ENCODE measurements around the gene GRAMD1C. TPM values are rescaled to one million over a fixed set of nuclear protein-coding genes. Genes with fewer than 3 reads are reported as not detected.

The GRAMD1C gene
- total RNA-seq, 1 donor from 2014 or later = 3.7 TPM

GRCh38 chr3:113795693-113796092 lies 42.9 kb upstream of the GRAMD1C start:
- no peak for FAIRE-seq
- Mint-ChIP-seq H3K36me3 (ENCODE audit: low read depth, unreplicated experiment) (peaks cover 5% of the 10 kb centered on the region), H3K27ac (ENCODE audit: unreplicated experiment) (no peak overlapping the region)

DNA sequence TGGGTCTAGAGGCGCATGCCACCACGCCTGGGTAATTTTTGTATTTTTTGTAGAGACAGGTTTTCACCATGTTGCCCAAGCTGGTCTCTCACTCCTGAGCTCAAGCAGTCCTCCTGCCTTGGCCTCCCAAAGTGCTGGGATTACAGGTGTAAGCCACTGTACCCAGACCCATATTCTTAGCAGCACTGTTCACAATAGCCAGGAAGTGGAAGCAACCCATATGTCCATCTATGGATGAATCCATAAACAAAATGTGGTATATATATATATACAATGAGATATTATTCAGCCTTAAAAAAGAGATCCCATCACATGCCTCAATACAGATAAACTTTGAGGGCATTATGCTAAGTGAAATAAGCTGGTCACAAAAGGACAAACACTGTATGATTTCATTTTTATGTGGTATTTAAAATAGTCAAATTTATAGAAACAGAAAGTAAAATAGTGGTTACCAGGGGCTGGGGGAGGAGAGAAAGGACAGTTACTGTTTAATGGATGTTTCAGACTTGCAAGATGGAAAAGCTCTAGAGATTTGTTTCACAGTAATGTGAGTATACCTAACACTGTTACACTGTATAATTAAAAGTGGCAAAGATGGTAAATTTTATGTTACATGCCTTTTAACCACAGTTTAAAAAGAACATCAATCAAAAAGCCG lies 35.7 kb upstream of the GRAMD1C start:
- Histone ChIP-seq H3K4me2 (ENCODE audit: low read length) (no peak overlapping the region), H3K9ac (ENCODE audit: low read length) (no peak overlapping the region), H3K36me3 (ENCODE audit: insufficient read depth, low read length) (peaks cover 15% of the 10 kb centered on the region), H3K9me3 (ENCODE audit: insufficient read depth, low read depth, low read length) (no peaks in the 10 kb centered on the region), H2AFZ (ENCODE audit: low read depth, low read length) (no peak overlapping the region), H4K20me1 (ENCODE audit: insufficient read depth, low read length) (no peaks in the 10 kb centered on the region), H3K4me1 (ENCODE audit: insufficient read depth, low read length) (no peaks in the 10 kb centered on the region), H3K27ac (ENCODE audit: low read depth, low read length) (no peak overlapping the region), H3K27me3 (ENCODE audit: insufficient read depth, low read length) (no peaks in the 10 kb centered on the region), H3K4me3 (ENCODE audit: insufficient read depth, low read depth, low read length) (no peak overlapping the region), H3K79me2 (ENCODE audit: insufficient read depth, low read length) (no peaks in the 10 kb centered on the region)
- Mint-ChIP-seq H3K4me1 (ENCODE audit: low read depth, unreplicated experiment) (no peaks in the 10 kb centered on the region), H3K27ac (ENCODE audit: unreplicated experiment) (no peak overlapping the region), H3K4me3 (ENCODE audit: unreplicated experiment) (no peak overlapping the region), H3K9me3 (ENCODE audit: unreplicated experiment) (no peaks in the 10 kb centered on the region), H3K36me3 (ENCODE audit: low read depth, unreplicated experiment) (peaks cover 11% of the 10 kb centered on the region), H3K27me3 (ENCODE audit: low read depth, unreplicated experiment) (no peaks in the 10 kb centered on the region)
- TF ChIP-seq, protein P1, sequence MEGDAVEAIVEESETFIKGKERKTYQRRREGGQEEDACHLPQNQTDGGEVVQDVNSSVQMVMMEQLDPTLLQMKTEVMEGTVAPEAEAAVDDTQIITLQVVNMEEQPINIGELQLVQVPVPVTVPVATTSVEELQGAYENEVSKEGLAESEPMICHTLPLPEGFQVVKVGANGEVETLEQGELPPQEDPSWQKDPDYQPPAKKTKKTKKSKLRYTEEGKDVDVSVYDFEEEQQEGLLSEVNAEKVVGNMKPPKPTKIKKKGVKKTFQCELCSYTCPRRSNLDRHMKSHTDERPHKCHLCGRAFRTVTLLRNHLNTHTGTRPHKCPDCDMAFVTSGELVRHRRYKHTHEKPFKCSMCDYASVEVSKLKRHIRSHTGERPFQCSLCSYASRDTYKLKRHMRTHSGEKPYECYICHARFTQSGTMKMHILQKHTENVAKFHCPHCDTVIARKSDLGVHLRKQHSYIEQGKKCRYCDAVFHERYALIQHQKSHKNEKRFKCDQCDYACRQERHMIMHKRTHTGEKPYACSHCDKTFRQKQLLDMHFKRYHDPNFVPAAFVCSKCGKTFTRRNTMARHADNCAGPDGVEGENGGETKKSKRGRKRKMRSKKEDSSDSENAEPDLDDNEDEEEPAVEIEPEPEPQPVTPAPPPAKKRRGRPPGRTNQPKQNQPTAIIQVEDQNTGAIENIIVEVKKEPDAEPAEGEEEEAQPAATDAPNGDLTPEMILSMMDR (IDR thresholded peaks at IDR 0.05; ENCODE audit: insufficient read depth, low read depth, low read length) = no peak
- TF ChIP-seq EZH2 (IDR thresholded peaks at IDR 0.05; ENCODE audit: insufficient read depth, low read length) = no peak
- FAIRE-seq (no peak), DNase-seq (ENCODE audit: low read depth) (no peak)

More at GRCh38 chr3:113795693-113796092, 42.9 kb upstream of the GRAMD1C start:
- H3K9me3 Mint-ChIP-seq (ENCODE audit: unreplicated experiment) = no peaks in the 10 kb centered on the region
- Histone ChIP-seq H3K9me3 (ENCODE audit: insufficient read depth, low read depth, low read length) (no peaks in the 10 kb centered on the region), H3K36me3 (ENCODE audit: insufficient read depth, low read length) (peaks cover 10% of the 10 kb centered on the region), H2AFZ (ENCODE audit: low read depth, low read length) (no peak overlapping the region), H3K9ac (ENCODE audit: low read length) (no peak overlapping the region), H4K20me1 (ENCODE audit: insufficient read depth, low read length) (no peaks in the 10 kb centered on the region), H3K4me1 (ENCODE audit: insufficient read depth, low read length) (no peaks in the 10 kb centered on the region), H3K4me2 (ENCODE audit: low read length) (no peak overlapping the region), H3K27ac (ENCODE audit: low read depth, low read length) (no peak overlapping the region), H3K27me3 (ENCODE audit: insufficient read depth, low read length) (no peaks in the 10 kb centered on the region), H3K79me2 (ENCODE audit: insufficient read depth, low read length) (no peaks in the 10 kb centered on the region), H3K4me3 (ENCODE audit: insufficient read depth, low read depth, low read length) (no peak overlapping the region)
- H3K27me3 Mint-ChIP-seq (ENCODE audit: low read depth, unreplicated experiment) = no peaks in the 10 kb centered on the region
- no peak overlapping the region for H3K4me3 Mint-ChIP-seq (ENCODE audit: unreplicated experiment)
- H3K4me1 Mint-ChIP-seq (ENCODE audit: low read depth, unreplicated experiment) = peaks cover 5% of the 10 kb centered on the region
- DNase-seq (ENCODE audit: low read depth) = no peak
- TF ChIP-seq, protein P1 (IDR thresholded peaks at IDR 0.05; ENCODE audit: insufficient read depth, low read depth, low read length) = no peak
- TF ChIP-seq EZH2 (IDR thresholded peaks at IDR 0.05; ENCODE audit: insufficient read depth, low read length) = no peak

DNA sequence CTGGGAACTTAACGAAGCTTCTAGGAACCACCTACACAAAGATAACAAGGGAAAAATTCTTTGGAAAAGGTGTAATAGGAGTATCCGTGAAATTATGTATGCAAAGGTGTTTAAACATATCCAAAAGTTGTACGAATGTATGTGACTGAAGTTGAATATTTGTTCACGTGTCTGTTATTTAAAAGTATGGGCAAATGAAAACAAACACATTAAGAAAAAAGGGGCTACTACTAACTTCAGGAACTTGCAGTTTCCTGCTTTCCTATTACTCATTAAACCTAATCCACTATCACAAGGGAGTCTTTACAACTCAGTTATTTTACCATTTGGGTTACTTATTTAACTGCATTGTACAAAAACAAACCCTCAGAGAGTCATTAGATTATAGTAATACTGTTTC lies 33.9 kb upstream of the GRAMD1C start:
- Mint-ChIP-seq H3K4me3 (ENCODE audit: unreplicated experiment) (no peak overlapping the region), H3K27me3 (ENCODE audit: low read depth, unreplicated experiment) (no peaks in the 10 kb centered on the region), H3K27ac (ENCODE audit: unreplicated experiment) (no peak overlapping the region), H3K4me1 (ENCODE audit: low read depth, unreplicated experiment) (no peaks in the 10 kb centered on the region), H3K9me3 (ENCODE audit: unreplicated experiment) (no peaks in the 10 kb centered on the region), H3K36me3 (ENCODE audit: low read depth, unreplicated experiment) (peaks cover 11% of the 10 kb centered on the region)
- Histone ChIP-seq H3K4me3 (ENCODE audit: insufficient read depth, low read depth, low read length) (no peak overlapping the region), H2AFZ (ENCODE audit: low read depth, low read length) (no peak overlapping the region), H3K9ac (ENCODE audit: low read length) (no peak overlapping the region), H3K27me3 (ENCODE audit: insufficient read depth, low read length) (no peaks in the 10 kb centered on the region), H3K4me2 (ENCODE audit: low read length) (no peak overlapping the region), H3K79me2 (ENCODE audit: insufficient read depth, low read length) (no peaks in the 10 kb centered on the region), H3K27ac (ENCODE audit: low read depth, low read length) (no peak overlapping the region), H4K20me1 (ENCODE audit: insufficient read depth, low read length) (no peaks in the 10 kb centered on the region), H3K4me1 (ENCODE audit: insufficient read depth, low read length) (no peaks in the 10 kb centered on the region), H3K9me3 (ENCODE audit: insufficient read depth, low read depth, low read length) (no peaks in the 10 kb centered on the region), H3K36me3 (ENCODE audit: insufficient read depth, low read length) (peaks cover 8% of the 10 kb centered on the region)
- TF ChIP-seq EZH2 (IDR thresholded peaks at IDR 0.05; ENCODE audit: insufficient read depth, low read length) = no peak
- TF ChIP-seq, protein P1 (IDR thresholded peaks at IDR 0.05; ENCODE audit: insufficient read depth, low read depth, low read length) = no peak
- FAIRE-seq (peak; percentile 47), DNase-seq (ENCODE audit: low read depth) (no peak)
